NT2/D1 (cell line): ENCODE results near the gene TANC1.

ENCODE experiments used
- DNase-seq: peaks from one replicate; pipeline ENCODE4 v3.0.0-alpha.2; 2011; ENCODE audit warnings: low read depth, low spot score
- H3K27me3 ChIP-seq: 2 replicates; pipeline ENCODE4 v1.6.0; 2011; ENCODE audit warnings: mild to moderate bottlenecking; ENCODE audit not compliant: insufficient read length, insufficient read depth
- H3K36me3 ChIP-seq: 2 replicates; pipeline ENCODE4 v1.6.1; 2011; ENCODE audit warnings: mild to moderate bottlenecking, low read length, mixed read lengths; ENCODE audit not compliant: insufficient read depth, insufficient read length
- H3K4me1 ChIP-seq: 2 replicates; pipeline ENCODE4 v1.5.1; 2011; ENCODE audit not compliant: insufficient read depth, insufficient read length
- H3K4me3 ChIP-seq: 2 replicates; pipeline ENCODE4 v1.5.1; 2011; ENCODE audit warnings: low read depth; ENCODE audit not compliant: insufficient read length
- H3K9ac ChIP-seq: 2 replicates; pipeline ENCODE4 v1.6.0; 2011; ENCODE audit warnings: low read depth; ENCODE audit not compliant: insufficient read length
- H3K9me3 ChIP-seq: 2 replicates; pipeline ENCODE4 v1.5.1; 2011; ENCODE audit warnings: mild to moderate bottlenecking, low read length; ENCODE audit not compliant: insufficient read depth
- SUZ12 ChIP-seq: IDR thresholded peaks from 2 replicates; pipeline ENCODE4 v1.6.1; 2011; ENCODE audit not compliant: insufficient read length, insufficient read depth; ENCODE audit errors: extremely low read depth
- YY1 ChIP-seq: IDR thresholded peaks from 2 replicates; pipeline ENCODE4 v1.6.1; 2011; ENCODE audit not compliant: insufficient read length, insufficient read depth
- ZNF274 ChIP-seq: IDR thresholded peaks from 2 replicates; pipeline ENCODE4 v1.6.1; 2011; ENCODE audit warnings: mild to moderate bottlenecking, low read depth, low read length

TANC1 gene

GRCh38 chr2:159266554-159266953 is 298.1 kb downstream of the TANC1 start:
- H3K36me3 ChIP-seq: no peaks in the 10 kb centered on the region
- H3K9ac ChIP-seq: no peak overlapping the region
- H3K4me3 ChIP-seq: no peak overlapping the region
- TF ChIP-seq YY1: no peak
- no peak for TF ChIP-seq SUZ12
- no peak for TF ChIP-seq ZNF274
- H3K27me3 ChIP-seq: no peaks in the 10 kb centered on the region
- no peak for DNase-seq
- no peaks in the 10 kb centered on the region for H3K4me1 ChIP-seq
- no peaks in the 10 kb centered on the region for H3K9me3 ChIP-seq

- no peak for DNase-seq
- Histone ChIP-seq H3K36me3 (no peaks in the 10 kb centered on the region), H3K9me3 (no peaks in the 10 kb centered on the region), H3K4me1 (peaks cover 4% of the 10 kb centered on the region), H3K9ac (no peak overlapping the region), H3K4me3 (no peak overlapping the region), H3K27me3 (no peaks in the 10 kb centered on the region)
- TF ChIP-seq ZNF274 (no peak), SUZ12 (no peak), YY1 (no peak)
Observed at GRCh38 chr2:159267921-159268320, 299.5 kb downstream of the TANC1 start.

- TF ChIP-seq SUZ12: no peak
- no peak for TF ChIP-seq YY1
- no peak for TF ChIP-seq ZNF274
- Histone ChIP-seq H3K36me3 (peaks cover 3% of the 10 kb centered on the region), H3K27me3 (no peaks in the 10 kb centered on the region), H3K4me1 (peaks cover 4% of the 10 kb centered on the region), H3K9me3 (no peaks in the 10 kb centered on the region), H3K9ac (no peak overlapping the region), H3K4me3 (no peak overlapping the region)
- DNase-seq: no peak
Observed at GRCh38 chr2:159270744-159271379, 302.4 kb downstream of the TANC1 start.

GRCh38 chr2:159272156-159272555 is 303.7 kb downstream of the TANC1 start:
- TF ChIP-seq YY1: no peak
- Histone ChIP-seq H3K9ac (no peak overlapping the region), H3K4me1 (peaks cover 4% of the 10 kb centered on the region), H3K4me3 (no peak overlapping the region), H3K27me3 (no peaks in the 10 kb centered on the region), H3K9me3 (no peaks in the 10 kb centered on the region), H3K36me3 (peaks cover 3% of the 10 kb centered on the region)
- DNase-seq: peak; percentile 33

- Histone ChIP-seq H3K36me3 (peaks cover 7% of the 10 kb centered on the region), H3K9me3 (no peaks in the 10 kb centered on the region), H3K4me3 (no peak overlapping the region), H3K9ac (no peak overlapping the region), H3K4me1 (peaks cover 4% of the 10 kb centered on the region), H3K27me3 (no peaks in the 10 kb centered on the region)
- TF ChIP-seq ZNF274: no peak
- no peak for TF ChIP-seq YY1
- no peak for TF ChIP-seq SUZ12
- DNase-seq: no peak
Observed at GRCh38 chr2:159275111-159275510, 306.7 kb downstream of the TANC1 start.

- H3K27me3 ChIP-seq: no peaks in the 10 kb centered on the region
- no peak overlapping the region for H3K9ac ChIP-seq
- no peaks in the 10 kb centered on the region for H3K4me1 ChIP-seq
- H3K36me3 ChIP-seq: peaks cover 10% of the 10 kb centered on the region
- no peak for DNase-seq
- TF ChIP-seq SUZ12 (no peak), ZNF274 (no peak), YY1 (no peak)
- no peaks in the 10 kb centered on the region for H3K9me3 ChIP-seq
- H3K4me3 ChIP-seq: no peak overlapping the region
Observed at GRCh38 chr2:159279700-159280099, 311.3 kb downstream of the TANC1 start.

- H3K27me3 ChIP-seq: no peaks in the 10 kb centered on the region
- H3K4me3 ChIP-seq: no peak overlapping the region
- H3K9ac ChIP-seq: no peak overlapping the region
- peaks cover 10% of the 10 kb centered on the region for H3K36me3 ChIP-seq
- TF ChIP-seq SUZ12 (no peak), YY1 (no peak), ZNF274 (no peak)
- no peak for DNase-seq
- no peaks in the 10 kb centered on the region for H3K9me3 ChIP-seq
- H3K4me1 ChIP-seq: no peaks in the 10 kb centered on the region
Observed at GRCh38 chr2:159281002-159281401, 312.6 kb downstream of the TANC1 start.
